ENCODE results near the gene SPSB2.
"Not testable (repeated sequence)": the region's sequence is repeated elsewhere in the genome, so short reads cannot be mapped to it uniquely, and the experiment has no call there.

The SPSB2 gene

GRCh38 chr12:6896846-6897435, 23.8 kb upstream of the SPSB2 start:
- Histone ChIP-seq H3K9ac (ENCODE audit: low read length) (no peak overlapping the region), H4K20me1 (ENCODE audit: insufficient read depth, low read length) (no peaks in the 10 kb centered on the region), H3K79me2 (ENCODE audit: insufficient read depth, low read length) (no peaks in the 10 kb centered on the region), H3K4me2 (ENCODE audit: low read length) (no peak overlapping the region), H3K27ac (ENCODE audit: low read depth, low read length, poor library complexity, severe bottlenecking) (no peak overlapping the region), H3F3A (ENCODE audit: insufficient read depth, low read length) (no peaks in the 10 kb centered on the region), H3K36me3 (ENCODE audit: insufficient read depth, low read length) (no peaks in the 10 kb centered on the region), H3K4me1 (ENCODE audit: insufficient read depth, low read length, severe bottlenecking) (peaks cover 6% of the 10 kb centered on the region), H3K4me3 (ENCODE audit: low read depth, low read length, poor library complexity, severe bottlenecking) (no peak overlapping the region), H3K9me3 (ENCODE audit: low read length) (no peaks in the 10 kb centered on the region), H3K9me2 (ENCODE audit: low read depth, low read length) (no peaks in the 10 kb centered on the region), H3K27me3 (ENCODE audit: insufficient read depth, low read length) (no peaks in the 10 kb centered on the region), H2AFZ (ENCODE audit: low read length) (no peak overlapping the region)
- TF ChIP-seq EZH2 (IDR thresholded peaks at IDR 0.05; ENCODE audit: borderline replicate concordance, low read length), result no peak
- no peak for TF ChIP-seq CTCF (IDR thresholded peaks at IDR 0.05; ENCODE audit: low read length)

GRCh38 chr12:6894321-6894720, 21.2 kb upstream of the SPSB2 start:
- Histone ChIP-seq H3F3A (ENCODE audit: insufficient read depth, low read length) (no peaks in the 10 kb centered on the region), H3K9ac (ENCODE audit: low read length) (no peak overlapping the region), H3K27me3 (ENCODE audit: insufficient read depth, low read length) (no peaks in the 10 kb centered on the region), H3K4me1 (ENCODE audit: insufficient read depth, low read length, severe bottlenecking) (peaks cover 13% of the 10 kb centered on the region), H3K36me3 (ENCODE audit: insufficient read depth, low read length) (no peaks in the 10 kb centered on the region), H3K79me2 (ENCODE audit: insufficient read depth, low read length) (no peaks in the 10 kb centered on the region), H3K4me2 (ENCODE audit: low read length) (no peak overlapping the region), H3K9me2 (ENCODE audit: low read depth, low read length) (no peaks in the 10 kb centered on the region), H3K4me3 (ENCODE audit: low read depth, low read length, poor library complexity, severe bottlenecking) (no peak overlapping the region), H2AFZ (ENCODE audit: low read length) (no peak overlapping the region), H3K27ac (ENCODE audit: low read depth, low read length, poor library complexity, severe bottlenecking) (no peak overlapping the region), H4K20me1 (ENCODE audit: insufficient read depth, low read length) (no peaks in the 10 kb centered on the region), H3K9me3 (ENCODE audit: low read length) (no peaks in the 10 kb centered on the region)
- TF ChIP-seq CTCF (IDR thresholded peaks at IDR 0.05; ENCODE audit: low read length) (no peak), EZH2 (IDR thresholded peaks at IDR 0.05; ENCODE audit: borderline replicate concordance, low read length) (no peak)

- not testable (repeated sequence) for H2AFZ ChIP-seq (ENCODE audit: low read length); H4K20me1 ChIP-seq (ENCODE audit: insufficient read depth, low read length); H3F3A ChIP-seq (ENCODE audit: insufficient read depth, low read length); H3K9me3 ChIP-seq (ENCODE audit: low read length); H3K9me2 ChIP-seq (ENCODE audit: low read depth, low read length); H3K9ac ChIP-seq (ENCODE audit: low read length); H3K27ac ChIP-seq (ENCODE audit: low read depth, low read length, poor library complexity, severe bottlenecking); H3K4me2 ChIP-seq (ENCODE audit: low read length); H3K36me3 ChIP-seq (ENCODE audit: insufficient read depth, low read length); H3K4me3 ChIP-seq (ENCODE audit: low read depth, low read length, poor library complexity, severe bottlenecking); H3K27me3 ChIP-seq (ENCODE audit: insufficient read depth, low read length); H3K79me2 ChIP-seq (ENCODE audit: insufficient read depth, low read length)
- peaks cover 13% of the 10 kb centered on the region for H3K4me1 ChIP-seq (ENCODE audit: insufficient read depth, low read length, severe bottlenecking)
These were observed 19.6 kb upstream of the SPSB2 start for GRCh38 chr12:6892683-6893082.

GRCh38 chr12:6891646-6892001, 18.5 kb upstream of the SPSB2 start:
- Histone ChIP-seq H3K27me3 (ENCODE audit: insufficient read depth, low read length) (no peaks in the 10 kb centered on the region), H3F3A (ENCODE audit: insufficient read depth, low read length) (no peaks in the 10 kb centered on the region), H4K20me1 (ENCODE audit: insufficient read depth, low read length) (no peaks in the 10 kb centered on the region), H3K4me3 (ENCODE audit: low read depth, low read length, poor library complexity, severe bottlenecking) (peak overlapping the region; percentile 59), H3K9ac (ENCODE audit: low read length) (peak overlapping the region; percentile 78), H3K9me3 (ENCODE audit: low read length) (no peaks in the 10 kb centered on the region), H3K4me1 (ENCODE audit: insufficient read depth, low read length, severe bottlenecking) (peaks cover 13% of the 10 kb centered on the region), H3K9me2 (ENCODE audit: low read depth, low read length) (no peaks in the 10 kb centered on the region), H3K79me2 (ENCODE audit: insufficient read depth, low read length) (no peaks in the 10 kb centered on the region), H3K4me2 (ENCODE audit: low read length) (peak overlapping the region; percentile 78), H3K27ac (ENCODE audit: low read depth, low read length, poor library complexity, severe bottlenecking) (peak overlapping the region; percentile 44), H3K36me3 (ENCODE audit: insufficient read depth, low read length) (0 out of 2 replicates have a peak, but pooled peaks cover 5% of the 10 kb centered on the region), H2AFZ (ENCODE audit: low read length) (peak overlapping the region; percentile 50; the same call in 1 of the 2 replicates)
- TF ChIP-seq CTCF (IDR thresholded peaks at IDR 0.05; ENCODE audit: low read length), result no peak
- no peak for TF ChIP-seq EZH2 (IDR thresholded peaks at IDR 0.05; ENCODE audit: borderline replicate concordance, low read length)
